HG02943 (cell line): ENCODE data around the gene LRP8.
"Not testable (repeated sequence)": the region's sequence is repeated elsewhere in the genome, so short reads cannot be mapped to it uniquely, and the experiment has no call there.

ENCODE experiments used
- ATAC-seq: cut with Tn5 transposase; IDR thresholded peaks from one replicate; pipeline ENCODE4 v1.9.1; 2021; ENCODE audit warnings: mild to moderate bottlenecking, low read depth, moderate library complexity; ENCODE audit not compliant: unreplicated experiment

The LRP8 gene

GRCh38 chr1:53238197-53239155 lies 89.4 kb downstream of the LRP8 start, which contains the start of gene MAGOH:
MAGOH (minus strand) TSS chr1:53238518; CDS start chr1:53238448, 70 bp downstream.
- peak; percentile 94 for ATAC-seq

- no peak for ATAC-seq
Observed at GRCh38 chr1:53237638-53238037, 90.2 kb downstream of the LRP8 start.

- ATAC-seq = no peak
Observed at GRCh38 chr1:53220962-53221286, 106.9 kb downstream of the LRP8 start.

- peak; percentile 86 for ATAC-seq
Observed at GRCh38 chr1:53220171-53220961, 107.5 kb downstream of the LRP8 start, which contains the start of gene CZIB. CZIB (minus strand) TSS chr1:53220634; CDS start chr1:53220575, 59 bp downstream.

- no peak for ATAC-seq
Observed at GRCh38 chr1:53219711-53220110, 108.2 kb downstream of the LRP8 start.

GRCh38 chr1:53218201-53218600 lies 109.7 kb downstream of the LRP8 start:
- no peak for ATAC-seq

GRCh38 chr1:53214376-53214940 lies 113.4 kb downstream of the LRP8 start:
- ATAC-seq = no peak

- ATAC-seq = no peak
Observed at GRCh38 chr1:53210954-53211353, 116.9 kb downstream of the LRP8 start.

GRCh38 chr1:53210352-53210751 lies 117.5 kb downstream of the LRP8 start:
- ATAC-seq = no peak

- no peak for ATAC-seq
Observed at GRCh38 chr1:53207726-53208125, 120.1 kb downstream of the LRP8 start.

GRCh38 chr1:53206735-53207379 lies 121.0 kb downstream of the LRP8 start:
- no peak for ATAC-seq

GRCh38 chr1:53206083-53206685 lies 121.7 kb downstream of the LRP8 start:
- not testable (repeated sequence) for ATAC-seq

GRCh38 chr1:53205496-53205895 lies 122.4 kb downstream of the LRP8 start:
- not testable (repeated sequence) for ATAC-seq

- ATAC-seq = no peak
Observed at GRCh38 chr1:53203466-53203865, 124.4 kb downstream of the LRP8 start.

- ATAC-seq = no peak
Observed at GRCh38 chr1:53198241-53198651, 129.6 kb downstream of the LRP8 start.

- no peak for ATAC-seq
Observed at GRCh38 chr1:53197291-53198200, 130.3 kb downstream of the LRP8 start.

GRCh38 chr1:53196485-53197290 lies 131.2 kb downstream of the LRP8 start, which contains the start of gene CPT2:
CPT2 (plus strand) TSS chr1:53196824; CDS start chr1:53196944, 120 bp downstream.
- peak; percentile 95 for ATAC-seq

GRCh38 chr1:53196017-53196484 lies 131.8 kb downstream of the LRP8 start:
- ATAC-seq = no peak
